GM21390 (cell line): ENCODE results near the gene IL24.
"Not testable (repeated sequence)": the region's sequence is repeated elsewhere in the genome, so short reads cannot be mapped to it uniquely, and the experiment has no call there.

ENCODE experiments used
- ATAC-seq: cut with Tn5 transposase; IDR thresholded peaks from one replicate; pipeline ENCODE4 v1.9.1; 2021; ENCODE audit not compliant: unreplicated experiment

Gene IL24

GRCh38 chr1:206897175-206897574 is at the start of gene IL24:
Gene IL24 (plus strand): TSS chr1:206897443. CDS start chr1:206897833, 390 bp downstream.
- ATAC-seq: no peak

- no peak for ATAC-seq
These were observed 49.3 kb upstream of the IL24 start for GRCh38 chr1:206847946-206848345.

GRCh38 chr1:206850401-206850800 is 46.8 kb upstream of the IL24 start:
- ATAC-seq: no peak

- no peak for ATAC-seq
These were observed 45.8 kb upstream of the IL24 start for GRCh38 chr1:206851341-206852010.

GRCh38 chr1:206852662-206853061 is 44.6 kb upstream of the IL24 start:
- ATAC-seq: not testable (repeated sequence)

GRCh38 chr1:206853696-206854095 is 43.5 kb upstream of the IL24 start:
- ATAC-seq: not testable (repeated sequence)

GRCh38 chr1:206854401-206855129 is 42.7 kb upstream of the IL24 start:
- no peak for ATAC-seq

- ATAC-seq: no peak
These were observed 41.4 kb upstream of the IL24 start for GRCh38 chr1:206855859-206856258.

- ATAC-seq: no peak
These were observed 40.4 kb upstream of the IL24 start for GRCh38 chr1:206856674-206857464.

GRCh38 chr1:206859082-206859521 is 38.1 kb upstream of the IL24 start:
- no peak for ATAC-seq

GRCh38 chr1:206860165-206860564 is 37.1 kb upstream of the IL24 start:
- ATAC-seq: no peak

GRCh38 chr1:206863266-206863665 is 34.0 kb upstream of the IL24 start:
- no peak for ATAC-seq

GRCh38 chr1:206864939-206865671 is 32.1 kb upstream of the IL24 start, which contains the start of gene IL20:
Gene IL20 (plus strand): TSS chr1:206865623. CDS start chr1:206865853, 230 bp downstream.
- no peak for ATAC-seq

GRCh38 chr1:206866062-206866461 is 31.2 kb upstream of the IL24 start:
- no peak for ATAC-seq

GRCh38 chr1:206867239-206867638 is 30.0 kb upstream of the IL24 start:
- no peak for ATAC-seq

GRCh38 chr1:206867716-206868115 is 29.5 kb upstream of the IL24 start:
- ATAC-seq: no peak

- no peak for ATAC-seq
These were observed 29.0 kb upstream of the IL24 start for GRCh38 chr1:206868264-206868663.

- ATAC-seq: no peak
These were observed 25.1 kb upstream of the IL24 start for GRCh38 chr1:206872139-206872538.

- ATAC-seq: no peak
These were observed 23.5 kb upstream of the IL24 start for GRCh38 chr1:206873603-206874188.

- ATAC-seq: no peak
These were observed 21.4 kb upstream of the IL24 start for GRCh38 chr1:206875752-206876377.
